ENCODE measurements around the gene SMURF1. TPM values are rescaled to one million over a fixed set of nuclear protein-coding genes. Genes with fewer than 3 reads are reported as not detected.
"Not testable (repeated sequence)": the region's sequence is repeated elsewhere in the genome, so short reads cannot be mapped to it uniquely, and the experiment has no call there.

SMURF1 gene
- total RNA-seq, 2 donors from 2014 or later, result 15.4 to 25.1 TPM

DNA sequence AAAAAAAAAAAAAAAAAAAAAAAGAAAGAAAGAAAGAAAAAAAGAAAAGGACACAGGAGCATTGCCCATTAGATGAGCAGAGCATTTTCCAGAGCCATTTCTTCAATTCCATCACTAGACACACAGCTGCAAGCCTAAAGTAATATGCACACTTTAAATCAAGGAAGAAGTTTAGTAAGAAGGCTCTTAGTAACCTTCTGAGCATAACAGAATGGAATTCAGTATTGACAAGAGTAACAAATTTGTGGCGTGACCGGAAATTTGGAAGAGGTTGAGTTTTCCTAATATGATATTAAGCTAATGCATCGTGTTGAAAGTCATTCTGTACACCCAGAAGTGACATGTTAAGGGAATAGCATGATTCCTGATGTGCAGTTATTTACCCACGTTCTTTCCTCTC lies 35.3 kb downstream of the SMURF1 start:
- WGBS, result 76% methylated on average over 4 of the region's 4 CpGs

DNA sequence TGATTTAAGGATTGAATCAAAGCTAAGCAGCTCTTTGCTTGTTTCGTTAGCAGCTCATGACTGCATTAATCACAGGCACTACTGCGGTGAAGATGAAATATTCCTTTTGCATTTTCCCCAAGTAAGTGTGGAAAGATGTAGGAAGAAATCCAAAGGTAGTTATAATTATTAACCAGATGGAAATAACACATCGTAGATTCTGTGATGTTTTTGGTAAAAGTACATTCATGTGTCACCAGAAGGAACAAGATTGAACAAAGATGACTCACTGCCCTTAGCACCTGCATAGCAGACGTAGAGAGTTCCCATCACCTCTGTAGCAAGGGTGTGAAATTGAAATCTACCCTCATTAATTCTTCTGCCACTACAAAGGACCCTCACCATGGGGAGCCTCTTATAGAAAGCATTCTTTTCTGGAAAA lies 37.1 kb downstream of the SMURF1 start:
- Histone ChIP-seq H3K4me3 (no peak overlapping the region), H3K36me3 (no peaks in the 10 kb centered on the region), H3K9me3 (no peaks in the 10 kb centered on the region), H3K27ac (no peak overlapping the region), H3K27me3 (replicated peaks; ENCODE audit: insufficient read depth) (no peaks in the 10 kb centered on the region), H3K4me1 (replicated peaks) (peaks cover 2% of the 10 kb centered on the region)
- DNase-seq (ENCODE audit: low spot score), result no peak
- TF ChIP-seq POLR2A (IDR thresholded peaks at IDR 0.05) (no peak), POLR2AphosphoS5 (IDR thresholded peaks at IDR 0.05) (no peak)
- TF ChIP-seq, protein P1, sequence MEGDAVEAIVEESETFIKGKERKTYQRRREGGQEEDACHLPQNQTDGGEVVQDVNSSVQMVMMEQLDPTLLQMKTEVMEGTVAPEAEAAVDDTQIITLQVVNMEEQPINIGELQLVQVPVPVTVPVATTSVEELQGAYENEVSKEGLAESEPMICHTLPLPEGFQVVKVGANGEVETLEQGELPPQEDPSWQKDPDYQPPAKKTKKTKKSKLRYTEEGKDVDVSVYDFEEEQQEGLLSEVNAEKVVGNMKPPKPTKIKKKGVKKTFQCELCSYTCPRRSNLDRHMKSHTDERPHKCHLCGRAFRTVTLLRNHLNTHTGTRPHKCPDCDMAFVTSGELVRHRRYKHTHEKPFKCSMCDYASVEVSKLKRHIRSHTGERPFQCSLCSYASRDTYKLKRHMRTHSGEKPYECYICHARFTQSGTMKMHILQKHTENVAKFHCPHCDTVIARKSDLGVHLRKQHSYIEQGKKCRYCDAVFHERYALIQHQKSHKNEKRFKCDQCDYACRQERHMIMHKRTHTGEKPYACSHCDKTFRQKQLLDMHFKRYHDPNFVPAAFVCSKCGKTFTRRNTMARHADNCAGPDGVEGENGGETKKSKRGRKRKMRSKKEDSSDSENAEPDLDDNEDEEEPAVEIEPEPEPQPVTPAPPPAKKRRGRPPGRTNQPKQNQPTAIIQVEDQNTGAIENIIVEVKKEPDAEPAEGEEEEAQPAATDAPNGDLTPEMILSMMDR (IDR thresholded peaks at IDR 0.05), result no peak
- intact Hi-C loops (cut with DNase I), result no loop called here
- 76% methylated on average over 4 of the region's 4 CpGs for WGBS

More for the DNA sequence above, 35.3 kb downstream of the SMURF1 start:
- no peak overlapping the region for H3K27ac ChIP-seq
- H3K27me3 ChIP-seq (replicated peaks; ENCODE audit: insufficient read depth), result no peaks in the 10 kb centered on the region
- peaks cover 2% of the 10 kb centered on the region for H3K4me1 ChIP-seq (replicated peaks)
- H3K36me3 ChIP-seq, result no peaks in the 10 kb centered on the region
- TF ChIP-seq POLR2AphosphoS5 (IDR thresholded peaks at IDR 0.05) (no peak), POLR2A (IDR thresholded peaks at IDR 0.05) (no peak)
- TF ChIP-seq, protein P1 (IDR thresholded peaks at IDR 0.05), result no peak
- no peak for DNase-seq (ENCODE audit: low spot score)
- no peaks in the 10 kb centered on the region for H3K9me3 ChIP-seq
- intact Hi-C loops (cut with DNase I), result no loop called here
- H3K4me3 ChIP-seq, result no peak overlapping the region

DNA sequence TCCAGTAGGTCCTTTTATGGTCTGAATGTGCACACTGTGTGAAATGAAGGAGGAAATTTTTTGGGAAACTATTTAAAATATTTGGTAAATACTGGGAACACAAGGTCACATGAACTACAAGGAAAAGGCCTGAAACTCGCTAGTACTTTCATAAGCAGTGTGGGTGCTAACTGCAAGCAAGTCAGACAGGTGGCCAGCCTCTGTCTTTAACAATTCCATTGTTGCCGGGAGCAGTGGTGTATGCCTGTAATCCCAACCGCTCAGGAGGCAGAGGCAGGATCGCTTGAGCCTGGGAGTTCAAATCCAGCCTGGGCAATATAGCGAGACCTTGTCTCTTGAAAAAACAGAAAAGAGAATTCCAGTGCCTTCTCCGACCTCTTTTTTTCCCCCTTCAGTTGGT lies 37.5 kb downstream of the SMURF1 start:
- DNase-seq (ENCODE audit: low spot score), result no peak
- TF ChIP-seq POLR2A (IDR thresholded peaks at IDR 0.05), result no peak
- TF ChIP-seq POLR2AphosphoS5 (IDR thresholded peaks at IDR 0.05), result no peak
- TF ChIP-seq, protein P1 (IDR thresholded peaks at IDR 0.05), result no peak
- 80% methylated on average over 6 of the region's 6 CpGs for WGBS
- intact Hi-C loops (cut with DNase I), result no loop called here
- peaks cover 2% of the 10 kb centered on the region for H3K4me1 ChIP-seq (replicated peaks)
- H3K4me3 ChIP-seq, result no peak overlapping the region
- no peak overlapping the region for H3K27ac ChIP-seq
- H3K27me3 ChIP-seq (replicated peaks; ENCODE audit: insufficient read depth), result no peaks in the 10 kb centered on the region
- no peaks in the 10 kb centered on the region for H3K36me3 ChIP-seq
- no peaks in the 10 kb centered on the region for H3K9me3 ChIP-seq

DNA sequence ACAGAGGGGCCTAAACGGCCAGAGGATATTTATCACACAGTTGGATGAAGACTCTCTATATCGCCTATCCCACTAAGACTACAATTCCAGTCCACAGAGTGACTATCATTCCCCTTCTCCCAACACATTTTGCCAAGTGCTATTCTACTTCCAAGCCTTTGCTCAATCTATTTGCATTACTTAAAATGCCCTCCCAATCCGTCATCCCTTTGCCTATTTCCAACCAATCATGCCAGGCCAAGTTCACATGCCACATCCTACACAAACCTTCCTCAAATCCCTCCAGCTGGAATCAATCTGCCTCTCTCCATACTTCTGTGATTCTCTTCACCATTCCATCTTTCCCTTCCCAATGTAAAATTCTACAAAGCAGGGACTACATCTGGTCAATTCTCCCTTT lies 38.2 kb downstream of the SMURF1 start:
- 81% methylated on average over 3 of the region's 3 CpGs for WGBS
- H3K4me3 ChIP-seq, result no peak overlapping the region
- intact Hi-C loops (cut with DNase I), result no loop called here
- no peak overlapping the region for H3K27ac ChIP-seq
- no peak for TF ChIP-seq POLR2A (IDR thresholded peaks at IDR 0.05)
- TF ChIP-seq, protein P1 (IDR thresholded peaks at IDR 0.05), result no peak
- TF ChIP-seq POLR2AphosphoS5 (IDR thresholded peaks at IDR 0.05), result no peak
- H3K27me3 ChIP-seq (replicated peaks; ENCODE audit: insufficient read depth), result no peaks in the 10 kb centered on the region
- no peak for DNase-seq (ENCODE audit: low spot score)
- peaks cover 2% of the 10 kb centered on the region for H3K4me1 ChIP-seq (replicated peaks)
- no peaks in the 10 kb centered on the region for H3K9me3 ChIP-seq
- no peaks in the 10 kb centered on the region for H3K36me3 ChIP-seq

DNA sequence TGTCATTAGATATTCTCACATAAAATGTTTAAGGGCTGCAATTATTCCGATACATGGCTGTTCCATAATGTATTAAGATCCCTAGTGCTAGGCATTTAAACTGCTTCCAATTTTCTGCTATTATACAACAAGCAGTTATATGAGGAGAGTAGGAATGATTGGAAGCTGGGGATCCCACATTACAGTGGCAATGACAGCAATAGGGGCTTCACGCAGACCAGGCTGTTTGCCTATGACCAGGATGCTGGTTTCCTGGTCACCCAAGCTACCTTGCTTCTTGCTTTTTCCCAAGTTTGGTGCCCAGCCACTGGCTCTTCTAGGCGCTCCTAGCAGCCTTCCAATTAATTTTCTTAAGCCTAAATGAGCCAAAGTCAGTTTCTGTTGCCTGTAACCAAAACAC lies 39.3 kb downstream of the SMURF1 start:
- no peaks in the 10 kb centered on the region for H3K9me3 ChIP-seq
- intact Hi-C loops (cut with DNase I), result no loop called here
- H3K27ac ChIP-seq, result no peak overlapping the region
- no peak for DNase-seq (ENCODE audit: low spot score)
- peaks cover 2% of the 10 kb centered on the region for H3K4me1 ChIP-seq (replicated peaks)
- 95% methylated on average over 3 of the region's 3 CpGs for WGBS
- H3K27me3 ChIP-seq (replicated peaks; ENCODE audit: insufficient read depth), result no peaks in the 10 kb centered on the region
- TF ChIP-seq, protein P1 (IDR thresholded peaks at IDR 0.05), result no peak
- TF ChIP-seq POLR2A (IDR thresholded peaks at IDR 0.05), result no peak
- TF ChIP-seq POLR2AphosphoS5 (IDR thresholded peaks at IDR 0.05), result no peak
- no peaks in the 10 kb centered on the region for H3K36me3 ChIP-seq
- H3K4me3 ChIP-seq, result no peak overlapping the region

DNA sequence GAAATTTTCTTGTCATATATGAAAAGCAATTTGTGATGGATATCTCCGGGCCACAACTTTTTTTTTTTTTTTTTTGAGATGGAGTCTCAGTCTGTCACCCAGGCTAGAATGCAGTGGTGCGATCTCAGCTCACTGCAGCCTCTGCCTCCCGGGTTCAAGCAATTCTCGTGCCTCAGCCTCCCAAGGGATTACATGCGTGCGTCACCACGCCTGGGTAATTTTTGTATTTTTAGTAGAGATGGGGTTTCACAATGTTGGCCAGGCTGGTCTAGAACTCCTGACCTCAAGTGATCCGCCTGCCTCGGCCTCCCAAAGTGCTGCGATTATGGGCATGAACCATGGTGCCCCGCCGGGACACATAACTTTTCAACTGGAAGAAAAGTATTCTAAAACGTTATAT lies 40.1 kb downstream of the SMURF1 start:
- intact Hi-C loops (cut with DNase I); H3K27ac ChIP-seq; H3K27me3 ChIP-seq (replicated peaks; ENCODE audit: insufficient read depth); H3K4me3 ChIP-seq; H3K4me1 ChIP-seq (replicated peaks); H3K36me3 ChIP-seq; DNase-seq (ENCODE audit: low spot score); H3K9me3 ChIP-seq: not testable (repeated sequence)
- WGBS, result 94% methylated on average over 13 of the region's 13 CpGs
